Measurements from ENCODE around the gene CHPT1. TPM values are rescaled to one million over a fixed set of nuclear protein-coding genes. Genes with fewer than 3 reads are reported as not detected.

Gene CHPT1
- total RNA-seq, 1 experiment from 2014 or later: 28.1 TPM

DNA sequence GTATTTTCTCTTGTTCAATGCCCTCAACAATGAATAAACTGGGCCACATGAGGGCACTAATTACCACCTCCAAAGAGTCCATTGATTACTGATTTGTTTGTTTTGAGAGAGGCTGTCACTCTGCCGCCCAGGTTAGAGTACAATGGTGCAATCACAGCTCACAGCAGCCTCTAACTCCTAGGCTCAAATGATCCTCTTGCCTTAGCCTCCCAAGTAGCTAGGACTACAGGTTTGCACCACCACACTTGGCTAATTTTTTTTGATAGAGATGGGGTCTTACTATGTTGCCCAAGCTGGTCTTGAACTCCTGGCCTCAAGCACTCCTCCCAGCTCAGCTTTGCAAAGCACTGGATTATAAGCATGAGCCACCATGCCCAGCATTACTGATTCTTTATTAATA lies 70.1 kb downstream of the CHPT1 start:
- intact Hi-C loops (cut with micrococcal nuclease): no loop called here
- no TSS peak for BruUV-seq (replicated peaks)
- CTCF ChIA-PET: interaction anchor here (4.0 kb wide), 1 partner anchor 73 kb away, joined by 21 read pairs; no protein-coding TSS in a partner anchor
- Mint-ChIP-seq H3K4me1 (ENCODE audit: insufficient read depth, unreplicated experiment) (no peaks in the 10 kb centered on the region), H3K4me3 (ENCODE audit: unreplicated experiment) (no peak overlapping the region), H3K36me3 (ENCODE audit: insufficient read depth, unreplicated experiment) (peaks cover 16% of the 10 kb centered on the region), H3K9me3 (ENCODE audit: unreplicated experiment) (no peaks in the 10 kb centered on the region), H3K27me3 (ENCODE audit: insufficient read depth, unreplicated experiment) (no peaks in the 10 kb centered on the region), H3K27ac (ENCODE audit: low read depth, unreplicated experiment) (no peak overlapping the region)
- POLR2A ChIA-PET: interaction anchor here (0.7 kb wide), 1 partner anchor 360 kb away, joined by 3 read pairs; the partner anchor contains the start of gene ARL1
- TF ChIP-seq, protein P1, sequence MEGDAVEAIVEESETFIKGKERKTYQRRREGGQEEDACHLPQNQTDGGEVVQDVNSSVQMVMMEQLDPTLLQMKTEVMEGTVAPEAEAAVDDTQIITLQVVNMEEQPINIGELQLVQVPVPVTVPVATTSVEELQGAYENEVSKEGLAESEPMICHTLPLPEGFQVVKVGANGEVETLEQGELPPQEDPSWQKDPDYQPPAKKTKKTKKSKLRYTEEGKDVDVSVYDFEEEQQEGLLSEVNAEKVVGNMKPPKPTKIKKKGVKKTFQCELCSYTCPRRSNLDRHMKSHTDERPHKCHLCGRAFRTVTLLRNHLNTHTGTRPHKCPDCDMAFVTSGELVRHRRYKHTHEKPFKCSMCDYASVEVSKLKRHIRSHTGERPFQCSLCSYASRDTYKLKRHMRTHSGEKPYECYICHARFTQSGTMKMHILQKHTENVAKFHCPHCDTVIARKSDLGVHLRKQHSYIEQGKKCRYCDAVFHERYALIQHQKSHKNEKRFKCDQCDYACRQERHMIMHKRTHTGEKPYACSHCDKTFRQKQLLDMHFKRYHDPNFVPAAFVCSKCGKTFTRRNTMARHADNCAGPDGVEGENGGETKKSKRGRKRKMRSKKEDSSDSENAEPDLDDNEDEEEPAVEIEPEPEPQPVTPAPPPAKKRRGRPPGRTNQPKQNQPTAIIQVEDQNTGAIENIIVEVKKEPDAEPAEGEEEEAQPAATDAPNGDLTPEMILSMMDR (IDR thresholded peaks at IDR 0.05; ENCODE audit: unreplicated experiment): no peak
- no peak for DNase-seq (ENCODE audit: unreplicated experiment)

DNA sequence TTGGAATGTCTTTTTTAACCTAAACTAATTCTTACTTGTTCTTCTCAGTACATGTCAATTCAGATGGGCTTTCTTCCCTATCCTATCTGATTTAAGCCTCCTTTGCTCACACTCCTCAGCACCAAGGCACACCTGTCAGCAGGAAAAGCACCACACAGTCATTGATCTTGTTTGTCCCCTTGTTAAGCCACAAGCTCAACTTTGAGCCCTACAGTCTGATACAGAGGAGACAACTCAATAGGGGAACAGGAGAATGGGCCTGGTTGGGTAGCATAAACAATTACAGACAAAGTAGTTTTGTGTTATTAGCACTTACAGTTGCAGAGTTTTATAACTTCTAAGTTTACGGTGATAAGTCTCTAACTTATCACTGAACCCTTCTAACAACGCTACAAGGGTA lies 71.3 kb downstream of the CHPT1 start:
- ChIA-PET POLR2A (no interaction called here), CTCF (interaction anchor here (0.6 to 4.0 kb wide), 6 partner anchors 9 to 1768 kb away, joined by 3 to 21 read pairs (median 4); no protein-coding TSS in a partner anchor)
- TF ChIP-seq, protein P1 (IDR thresholded peaks at IDR 0.05; ENCODE audit: unreplicated experiment): no peak
- H3K9me3 Mint-ChIP-seq (ENCODE audit: unreplicated experiment): no peaks in the 10 kb centered on the region
- no peak overlapping the region for H3K27ac Mint-ChIP-seq (ENCODE audit: low read depth, unreplicated experiment)
- H3K36me3 Mint-ChIP-seq (ENCODE audit: insufficient read depth, unreplicated experiment): peaks cover 16% of the 10 kb centered on the region
- intact Hi-C loops (cut with micrococcal nuclease): no loop called here
- H3K27me3 Mint-ChIP-seq (ENCODE audit: insufficient read depth, unreplicated experiment): no peaks in the 10 kb centered on the region
- no peak overlapping the region for H3K4me3 Mint-ChIP-seq (ENCODE audit: unreplicated experiment)
- H3K4me1 Mint-ChIP-seq (ENCODE audit: insufficient read depth, unreplicated experiment): no peaks in the 10 kb centered on the region
- BruUV-seq (replicated peaks): no TSS peak
- no peak for DNase-seq (ENCODE audit: unreplicated experiment)

DNA sequence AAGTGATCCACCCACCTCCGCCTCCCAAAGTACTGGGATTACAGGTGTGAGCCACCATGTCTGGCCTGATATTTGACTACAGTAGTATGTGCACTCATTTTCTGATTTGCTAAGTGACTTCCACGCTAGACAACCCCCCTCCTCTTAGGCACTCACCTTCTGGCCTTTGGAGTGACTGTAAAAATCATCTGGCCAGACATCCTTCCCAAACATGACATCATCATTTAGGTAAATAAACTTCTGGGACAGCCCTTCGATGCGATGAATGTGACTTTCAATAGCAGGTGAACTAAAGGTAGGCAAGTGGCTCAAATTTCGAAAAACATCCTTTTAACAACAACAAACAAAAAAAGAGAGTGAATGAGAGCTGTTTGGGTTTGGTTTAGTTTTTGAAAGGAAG lies 72.4 kb downstream of the CHPT1 start:
- no peaks in the 10 kb centered on the region for H3K9me3 Mint-ChIP-seq (ENCODE audit: unreplicated experiment)
- no peaks in the 10 kb centered on the region for H3K4me1 Mint-ChIP-seq (ENCODE audit: insufficient read depth, unreplicated experiment)
- no TSS peak for BruUV-seq (replicated peaks)
- no peaks in the 10 kb centered on the region for H3K27me3 Mint-ChIP-seq (ENCODE audit: insufficient read depth, unreplicated experiment)
- TF ChIP-seq, protein P1 (IDR thresholded peaks at IDR 0.05; ENCODE audit: unreplicated experiment): no peak
- DNase-seq (ENCODE audit: unreplicated experiment): no peak
- H3K36me3 Mint-ChIP-seq (ENCODE audit: insufficient read depth, unreplicated experiment): peaks cover 16% of the 10 kb centered on the region
- intact Hi-C loops (cut with micrococcal nuclease): loop anchor here (5.0 to 10.0 kb wide), 4 partner anchors 358 to 1107 kb away; partner anchors contain the start of gene IGF1
- CTCF ChIA-PET: interaction anchor here (0.6 to 4.0 kb wide), 5 partner anchors 8 to 70 kb away, joined by 3 to 21 read pairs (median 4); no protein-coding TSS in a partner anchor
- no peak overlapping the region for H3K27ac Mint-ChIP-seq (ENCODE audit: low read depth, unreplicated experiment)
- POLR2A ChIA-PET: no interaction called here
- H3K4me3 Mint-ChIP-seq (ENCODE audit: unreplicated experiment): no peak overlapping the region

DNA sequence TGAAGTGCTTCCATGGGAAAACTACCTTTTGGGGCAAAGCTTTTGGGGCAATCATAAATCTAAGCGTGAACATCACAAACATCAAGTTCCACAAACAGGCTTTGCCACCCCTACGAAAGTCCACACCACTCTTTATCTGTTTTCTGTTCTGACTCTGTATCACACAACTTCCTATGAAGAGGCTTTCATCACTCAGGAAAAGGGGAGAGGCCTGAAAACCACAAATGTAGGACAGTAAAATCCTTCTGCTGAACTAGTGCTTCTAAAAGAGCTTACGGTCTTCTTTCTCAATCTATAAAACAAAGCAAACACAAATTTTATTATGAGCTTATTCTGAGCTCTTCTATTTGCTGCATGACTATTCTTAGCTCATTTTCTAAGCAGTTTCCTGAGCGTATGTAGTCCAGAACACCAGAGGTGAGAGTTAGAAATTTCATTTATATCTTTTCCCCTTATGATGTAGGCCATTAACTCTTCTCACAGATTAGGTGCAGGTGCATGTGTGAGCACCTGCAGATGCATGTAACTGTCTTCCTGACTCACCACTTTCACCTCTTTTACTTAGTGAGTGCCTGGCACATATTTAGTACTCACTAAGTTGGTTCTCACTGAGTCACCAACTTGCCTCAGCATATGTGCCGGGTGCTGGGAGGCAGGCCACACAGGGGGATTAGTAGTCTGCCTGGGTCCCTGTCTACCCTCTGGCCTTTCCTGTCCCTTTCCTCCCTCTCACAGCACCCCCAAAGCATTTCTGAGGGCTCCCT lies 74.8 kb downstream of the CHPT1 start:
- intact Hi-C loops (cut with micrococcal nuclease): loop anchor here (5.0 to 10.0 kb wide), 4 partner anchors 360 to 1105 kb away; partner anchors contain the start of gene IGF1
- POLR2A ChIA-PET: interaction anchor here (0.7 kb wide), 1 partner anchor 57 kb away, joined by 3 read pairs; no protein-coding TSS in a partner anchor
- Mint-ChIP-seq H3K36me3 (ENCODE audit: insufficient read depth, unreplicated experiment) (peaks cover 7% of the 10 kb centered on the region), H3K4me1 (ENCODE audit: insufficient read depth, unreplicated experiment) (no peaks in the 10 kb centered on the region), H3K27ac (ENCODE audit: low read depth, unreplicated experiment) (no peak overlapping the region), H3K9me3 (ENCODE audit: unreplicated experiment) (no peaks in the 10 kb centered on the region), H3K4me3 (ENCODE audit: unreplicated experiment) (no peak overlapping the region), H3K27me3 (ENCODE audit: insufficient read depth, unreplicated experiment) (no peaks in the 10 kb centered on the region)
- CTCF ChIA-PET: interaction anchor here (0.6 to 3.3 kb wide), 25 partner anchors 8 to 378 kb away, joined by 3 to 73 read pairs (median 3); partner anchors contain the start of genes GNPTAB and SPIC
- DNase-seq (ENCODE audit: unreplicated experiment): no peak
- BruUV-seq (replicated peaks): no TSS peak
- TF ChIP-seq, protein P1 (IDR thresholded peaks at IDR 0.05; ENCODE audit: unreplicated experiment): no peak

All from MCF 10A (cell line).